Measurements from ENCODE around the gene ZDHHC8.

Gene ZDHHC8

GRCh38 chr22:20114506-20115475 is 16.8 kb upstream of the ZDHHC8 start:
- no peak for DNase-seq

- DNase-seq = no peak
Measured at GRCh38 chr22:20115691-20116375, 15.8 kb upstream of the ZDHHC8 start, which contains the start of gene RANBP1. TSS of gene RANBP1 (plus strand) at chr22:20116104. CDS start at chr22:20116185, 81 bp downstream.

DNA sequence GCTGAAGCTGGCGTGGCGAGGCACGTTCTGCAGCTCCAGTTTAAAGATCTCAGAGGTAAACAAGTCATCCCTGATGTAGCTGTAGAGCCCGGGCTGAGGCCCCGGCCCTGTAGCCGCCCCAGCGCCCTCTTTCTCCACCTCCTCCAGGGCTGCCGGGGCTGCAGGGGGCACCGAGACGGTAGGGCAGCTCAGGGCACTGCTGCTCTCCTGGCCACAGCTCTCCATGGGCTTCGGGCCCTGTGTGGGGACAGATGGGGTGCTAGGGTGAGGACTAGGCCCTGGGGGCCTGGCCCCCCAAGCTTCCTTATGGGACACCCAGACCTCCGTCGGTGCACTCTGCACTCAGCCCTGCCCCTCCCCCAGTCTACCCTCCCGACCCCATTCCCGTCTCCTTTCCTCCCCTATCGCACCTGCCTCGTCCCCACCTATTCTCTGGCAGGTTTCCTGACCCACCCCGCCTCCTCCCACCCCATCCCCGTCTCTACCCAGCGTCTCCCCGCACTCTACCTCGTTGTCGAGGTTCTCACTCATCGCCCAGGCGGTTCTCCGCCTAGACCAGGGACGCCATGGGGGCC is 15.1 kb upstream of the ZDHHC8 start:
- DNase-seq = no peak

DNA sequence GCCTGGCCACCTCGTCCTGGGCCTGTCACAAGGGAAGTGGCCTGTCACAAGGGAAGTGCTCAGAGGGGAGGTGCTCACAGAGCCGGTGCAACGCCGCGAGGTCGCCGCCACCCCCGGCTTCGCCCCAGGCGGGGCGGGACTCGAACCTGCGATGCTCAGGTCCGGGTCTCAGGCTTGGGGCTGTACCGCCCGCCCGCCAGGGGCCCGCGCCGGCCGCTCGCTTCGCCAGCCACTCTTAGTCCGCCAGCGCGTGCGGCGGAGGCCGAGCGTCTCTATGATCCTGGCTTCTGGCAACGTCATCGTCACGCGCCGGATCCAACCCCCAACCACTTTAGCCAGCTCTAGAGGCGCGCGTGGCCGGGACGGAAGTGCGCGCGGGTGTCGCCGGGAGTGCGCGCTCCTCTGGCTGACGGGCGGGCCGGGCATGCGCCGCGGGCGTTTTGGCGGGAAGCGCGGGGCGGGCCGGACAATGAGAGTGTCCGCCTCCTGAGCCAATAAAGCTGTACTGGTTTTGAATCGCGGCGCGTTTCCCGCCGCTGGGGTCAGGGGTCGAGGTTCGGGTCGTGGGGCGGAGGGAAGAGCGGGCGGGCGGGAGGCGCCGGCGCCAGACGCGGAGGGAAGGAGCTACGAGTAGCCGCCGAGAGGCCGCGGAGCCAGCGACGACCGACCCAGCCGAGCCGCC is 14.5 kb upstream of the ZDHHC8 start, which contains the start of gene TRMT2A:
Gene TRMT2A (minus strand): TSS at position 276 of the 682 bp plus-strand sequence. CDS start 320 bp downstream, outside the sequence.
- DNase-seq = peak; percentile 98

- DNase-seq = peak; percentile 40
Measured at GRCh38 chr22:20117633-20118299, 13.8 kb upstream of the ZDHHC8 start.

DNA sequence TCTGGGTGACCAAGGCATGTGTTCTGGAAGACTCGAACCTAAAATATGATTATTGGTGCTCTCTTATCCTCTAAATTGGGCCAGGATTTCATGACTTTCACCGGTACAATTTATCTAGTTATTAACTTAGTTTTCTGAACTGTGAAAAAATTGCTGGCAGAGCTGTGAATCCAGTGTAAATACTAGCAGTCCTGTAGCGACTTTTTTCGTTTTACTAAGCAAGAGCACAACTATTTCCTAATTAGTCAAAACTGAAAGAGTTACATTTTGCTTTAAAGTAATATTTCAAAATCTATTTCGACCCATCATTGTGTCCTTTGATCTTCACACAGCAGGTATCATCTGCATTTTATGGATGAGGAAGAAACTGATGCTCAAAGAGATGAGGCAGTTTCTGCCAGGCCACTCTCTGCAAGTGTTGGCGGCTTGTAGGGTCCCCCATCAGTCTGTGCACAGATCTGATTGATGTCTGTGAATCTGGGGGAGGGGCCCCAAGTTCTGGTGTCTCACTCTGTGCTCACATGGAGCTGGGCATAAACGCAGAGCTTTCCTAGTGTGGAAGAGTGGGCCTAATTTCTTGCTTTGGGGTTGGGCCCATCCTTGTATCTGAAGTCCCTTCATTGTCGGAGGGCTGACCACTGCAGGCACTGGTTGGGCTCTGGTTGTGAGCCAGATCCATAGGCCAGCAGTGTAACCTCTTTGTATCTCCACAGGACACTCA is 13.1 kb upstream of the ZDHHC8 start:
- no peak for DNase-seq

- no peak for DNase-seq
Measured at GRCh38 chr22:20121856-20122415, 9.7 kb upstream of the ZDHHC8 start.

DNA sequence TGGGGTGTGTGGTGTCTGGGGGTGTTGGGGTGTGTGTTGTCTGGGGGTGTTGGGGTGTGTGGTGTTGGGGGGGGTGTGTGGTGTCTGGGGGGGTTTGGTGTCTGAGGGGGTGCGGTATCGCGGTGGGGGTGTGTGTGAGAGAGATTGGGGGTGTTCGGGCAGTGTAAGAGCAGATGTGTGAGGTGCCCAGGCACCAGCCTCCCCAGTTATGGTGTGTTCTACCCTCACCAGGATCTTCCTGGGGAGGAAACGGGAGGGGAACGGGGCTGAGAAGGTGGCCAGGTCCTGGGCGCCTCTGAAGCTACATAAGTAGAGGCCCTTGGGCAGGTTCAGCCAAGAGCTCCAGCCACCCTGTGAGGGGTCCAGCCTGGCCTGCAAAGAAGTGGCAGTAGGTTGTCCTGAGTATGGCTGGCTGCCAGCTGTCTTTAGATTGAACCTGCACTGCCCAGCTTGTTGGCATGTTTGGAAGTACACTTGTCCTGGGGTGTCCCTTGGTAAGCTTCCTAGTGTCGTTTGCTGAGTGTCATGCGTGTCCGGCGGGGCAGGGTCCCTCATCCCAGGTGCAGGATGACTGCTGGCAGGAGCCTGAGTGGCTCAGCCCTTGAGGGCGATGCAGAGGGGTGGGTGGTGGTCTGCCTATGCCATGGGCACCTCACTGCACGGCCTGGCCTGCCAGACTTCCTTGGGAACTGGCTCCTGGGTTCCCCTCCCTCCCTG is 8.1 kb upstream of the ZDHHC8 start:
- DNase-seq = no peak

DNA sequence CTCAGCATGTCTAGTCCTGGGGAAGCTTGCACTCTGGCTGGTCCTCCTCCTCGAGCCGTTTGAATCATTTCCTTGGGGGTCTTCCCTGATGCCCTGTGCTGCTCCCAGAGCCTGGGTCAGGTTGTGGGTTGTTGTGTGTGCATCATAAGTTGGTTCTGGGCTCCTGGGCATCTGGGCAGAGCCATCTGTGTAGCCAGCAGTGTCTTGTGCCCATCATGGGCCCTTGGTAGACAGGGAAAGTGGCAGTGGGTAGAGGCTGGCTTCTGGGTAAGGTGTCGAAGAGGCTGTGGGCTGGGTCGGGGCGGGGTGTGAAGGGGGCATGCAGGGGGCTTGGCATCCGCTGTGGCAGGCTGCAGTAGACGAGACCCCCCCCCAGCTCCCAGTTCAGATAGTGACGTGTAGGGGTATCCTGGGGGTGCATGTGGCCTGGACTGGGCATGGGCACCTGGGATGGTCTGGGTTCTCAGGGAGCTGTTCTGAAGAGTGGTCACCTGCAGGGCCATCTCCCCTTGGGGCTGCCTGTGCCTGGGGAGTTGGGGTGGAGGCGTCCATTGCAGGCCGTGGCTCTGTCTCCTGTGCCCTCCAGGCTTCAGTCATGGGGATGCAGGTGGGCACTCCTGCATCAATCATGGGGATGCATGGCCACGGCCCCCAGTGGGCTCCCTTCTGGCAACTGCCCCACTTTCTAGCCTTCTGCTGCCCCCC is 7.4 kb upstream of the ZDHHC8 start:
- DNase-seq = no peak

DNA sequence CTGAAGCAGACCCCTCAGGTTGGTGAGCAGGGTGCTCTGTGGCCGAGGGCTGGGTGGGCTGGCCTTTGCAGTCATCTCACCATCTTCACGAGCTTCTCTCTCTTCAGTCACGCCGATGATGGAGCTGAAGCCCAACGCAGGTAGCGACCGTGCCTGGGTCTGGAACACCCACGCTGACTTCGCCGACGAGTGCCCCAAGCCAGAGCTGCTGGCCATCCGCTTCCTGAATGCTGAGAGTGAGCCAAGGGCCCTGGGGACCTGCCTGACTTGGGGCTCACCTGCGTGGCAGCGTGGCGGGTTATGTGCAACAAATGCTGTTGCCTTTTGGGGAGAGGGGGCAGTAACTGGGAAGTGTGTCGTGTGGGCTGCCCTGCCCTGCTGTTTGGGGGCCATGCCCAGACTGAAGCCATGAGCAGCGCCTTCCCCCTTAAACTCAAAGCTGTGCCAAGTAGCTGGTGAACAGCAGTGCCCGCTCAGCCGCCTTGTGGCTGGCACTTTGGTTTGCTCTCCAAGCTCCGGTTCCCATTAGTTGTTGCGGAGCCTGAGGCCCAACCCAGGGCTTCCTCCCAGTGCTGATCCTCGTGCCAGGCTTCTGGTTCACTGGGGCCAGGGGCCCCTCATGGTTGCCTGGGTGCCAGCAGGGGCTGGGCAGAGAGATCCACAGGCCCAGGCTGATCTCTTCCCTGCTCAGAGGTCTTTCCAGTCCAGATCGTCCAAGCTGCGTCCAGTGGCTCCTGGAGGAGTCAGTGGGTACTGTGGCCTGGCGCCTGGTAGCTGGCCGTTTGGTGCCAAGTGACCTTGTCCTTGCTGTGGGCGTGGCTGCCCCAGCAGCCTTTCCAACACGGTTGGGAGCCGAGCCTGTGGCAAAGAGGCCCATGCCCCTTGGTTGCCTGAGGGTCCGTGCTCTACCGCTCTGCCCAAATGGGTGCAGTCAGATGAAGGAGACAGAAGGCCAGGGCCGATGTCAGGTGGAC is 6.1 kb upstream of the ZDHHC8 start:
- DNase-seq = no peak

GRCh38 chr22:20126284-20127029 is 5.1 kb upstream of the ZDHHC8 start:
- no peak for DNase-seq

DNA sequence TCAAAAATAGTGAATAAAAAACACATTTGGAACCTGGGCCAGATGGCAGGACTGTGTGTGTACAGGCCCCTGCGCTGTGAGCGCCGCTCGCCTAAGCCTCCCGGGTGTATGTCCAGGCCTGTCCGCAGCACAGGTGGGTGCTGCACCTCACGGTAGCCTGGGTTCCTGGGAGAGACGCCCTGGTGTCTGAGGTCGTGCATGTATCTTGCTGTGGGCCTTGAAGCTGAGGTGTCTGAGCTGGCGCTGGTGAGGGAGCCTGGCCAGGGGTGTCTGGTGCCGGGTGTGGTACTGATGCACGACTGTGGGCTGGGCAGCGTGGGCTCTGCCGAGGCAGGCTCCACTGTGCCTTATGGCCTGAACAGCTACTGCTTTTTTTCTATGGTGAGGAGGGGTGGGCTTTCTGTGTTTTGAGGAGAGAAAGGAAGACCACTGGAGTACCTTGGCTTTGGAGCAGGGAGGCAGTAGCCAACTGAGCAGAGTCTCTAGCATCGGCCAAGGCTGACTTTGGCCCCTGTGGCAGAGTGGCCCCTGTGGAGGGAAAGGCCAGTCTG is 4.2 kb upstream of the ZDHHC8 start:
- no peak for DNase-seq

DNA sequence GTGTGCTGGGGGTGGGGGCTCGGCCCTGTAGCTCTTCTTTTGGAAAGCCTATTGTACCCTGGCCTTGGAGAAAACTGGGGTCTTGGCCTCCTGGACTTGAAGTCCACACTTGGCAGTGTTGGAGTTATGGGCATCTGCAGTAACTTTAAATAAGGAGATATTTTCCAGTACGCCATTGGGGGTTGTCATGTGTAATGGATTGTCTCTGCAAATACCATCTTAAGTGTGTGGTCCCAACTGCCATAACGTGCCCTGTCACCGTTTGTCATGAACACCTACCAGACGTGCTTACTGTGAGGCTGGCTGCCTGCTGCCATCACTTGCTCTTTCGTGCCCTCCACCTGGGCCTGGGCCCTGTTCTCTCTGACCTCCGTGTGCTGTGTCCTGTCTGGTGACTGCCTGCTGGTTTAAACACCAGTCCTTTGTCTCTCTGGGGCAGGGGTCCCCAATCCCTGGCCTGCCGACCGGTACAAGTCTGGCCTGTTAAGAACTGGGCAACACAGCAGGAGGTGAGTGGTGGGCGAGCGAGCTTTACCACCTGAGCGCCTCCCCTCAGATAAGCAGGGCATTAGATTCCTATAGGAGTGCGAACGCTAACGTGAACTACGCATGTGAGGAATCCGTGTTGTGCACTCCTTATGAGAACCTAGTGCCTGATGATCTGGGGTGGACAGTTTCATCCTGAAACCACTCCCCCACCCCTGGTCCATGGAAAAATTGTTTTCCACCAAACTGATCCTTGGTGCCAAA is 3.6 kb upstream of the ZDHHC8 start:
- no peak for DNase-seq

GRCh38 chr22:20128619-20128901 is 3.0 kb upstream of the ZDHHC8 start:
- no peak for DNase-seq

GRCh38 chr22:20128902-20129746 is 2.5 kb upstream of the ZDHHC8 start:
- no peak for DNase-seq

GRCh38 chr22:20129747-20130014 is 1.9 kb upstream of the ZDHHC8 start:
- no peak for DNase-seq

All from inflammatory macrophage treated with lipopolysaccharide for 4 hours (primary cell).